Renal pelvis (tissue), 4 donors: ENCODE results near the gene CREBL2. TPM values are rescaled to one million over a fixed set of nuclear protein-coding genes. Genes with fewer than 3 reads are reported as not detected.
"Not testable (repeated sequence)": the region's sequence is repeated elsewhere in the genome, so short reads cannot be mapped to it uniquely, and the experiment has no call there.

Source experiments
- DNase-seq: peaks from one replicate; pipeline ENCODE4 v3.0.0-alpha.2; 2013
- polyA plus RNA-seq, 3 donors: library from polyadenylated mRNA; unstranded; fragments of 120-200 nt; gene quantifications; one replicate each; pipeline ENCODE4 v1.2.1, GENCODE V29; 2013; ENCODE audit not compliant: insufficient read length in 3 of 3

Gene CREBL2
- polyA plus RNA-seq, 3 donors = 29.4 to 35.4 (median 31.1) TPM

DNA sequence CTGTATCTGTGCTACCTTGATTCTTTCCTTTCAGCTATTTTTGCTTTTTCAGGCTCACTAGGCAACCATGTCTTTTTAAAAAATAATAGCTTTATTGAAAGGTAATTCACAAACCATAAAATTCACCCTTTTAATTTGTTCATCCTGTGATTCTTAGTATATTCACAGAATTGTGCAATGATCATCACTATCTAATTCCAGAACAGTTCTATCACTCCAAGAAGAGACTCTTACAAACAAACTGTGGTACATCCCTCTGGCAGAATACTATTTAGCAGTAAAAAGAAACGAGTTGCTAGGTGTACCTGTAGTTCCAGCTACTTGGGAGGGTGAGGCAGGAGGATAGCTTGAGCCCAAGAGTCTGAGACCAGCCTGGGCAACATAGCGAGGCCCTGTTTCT lies 14.8 kb downstream of the CREBL2 start:
- DNase-seq = no peak

DNA sequence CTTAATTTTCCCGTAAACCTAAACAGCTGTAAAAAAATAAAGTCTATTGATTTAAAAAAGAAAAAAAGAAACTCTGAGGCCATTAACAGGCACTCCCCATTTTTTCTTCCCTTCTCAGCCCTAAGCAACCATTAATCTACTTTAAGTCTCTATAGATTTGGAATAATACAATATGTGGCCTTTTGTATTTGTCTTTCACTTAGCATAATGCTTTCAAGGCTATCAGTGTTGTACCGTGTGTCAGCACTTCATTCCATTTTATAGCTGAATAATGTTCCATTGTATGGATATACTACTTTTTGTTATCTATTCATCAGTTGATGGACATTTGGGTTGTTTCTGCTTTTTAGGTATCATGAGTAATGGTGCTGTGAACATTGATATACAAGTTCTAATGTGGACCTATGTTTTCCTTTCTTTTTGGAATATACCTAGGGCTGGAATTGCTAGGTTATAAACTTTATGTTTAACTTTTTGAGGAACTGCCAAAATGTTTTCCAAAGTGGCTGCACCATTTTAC lies 15.7 kb downstream of the CREBL2 start:
- DNase-seq = no peak

DNA sequence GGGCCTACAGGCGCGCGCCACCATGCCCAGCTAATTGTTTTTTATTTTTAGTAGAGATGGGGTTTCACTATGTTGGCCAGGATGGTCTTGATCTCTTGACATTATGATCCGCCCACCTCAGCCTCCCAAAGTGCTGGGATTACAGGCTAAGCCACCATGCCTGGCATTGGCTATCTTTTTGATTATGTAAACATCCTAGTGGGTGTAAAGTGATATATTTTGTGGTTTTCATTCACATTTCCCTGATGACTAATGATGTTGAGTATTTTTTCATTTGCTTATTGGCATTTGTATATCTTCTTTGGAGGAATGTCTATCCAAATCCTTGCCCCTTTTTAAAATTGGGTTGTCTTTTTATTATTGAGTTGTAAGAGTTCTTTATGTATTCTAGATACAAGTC lies 16.3 kb downstream of the CREBL2 start:
- DNase-seq = no peak

DNA sequence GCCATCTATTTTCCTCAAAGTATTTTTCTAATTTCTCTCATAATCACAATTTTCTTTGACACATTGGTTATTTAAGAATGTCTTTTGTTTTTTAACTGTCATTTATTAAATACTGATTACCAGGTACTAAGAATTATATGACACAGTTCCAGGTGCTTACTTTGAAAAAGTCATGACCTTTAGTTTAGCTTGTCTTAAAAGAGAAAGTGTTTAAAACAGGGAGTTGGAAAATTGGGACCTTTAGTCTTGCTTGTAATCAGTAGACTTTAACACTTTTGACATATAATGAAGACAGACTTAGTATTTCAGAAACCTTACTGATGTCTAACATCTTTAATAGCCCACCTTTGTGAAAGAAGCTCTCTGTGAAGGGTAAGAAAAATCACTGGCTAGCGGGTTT lies 19.2 kb downstream of the CREBL2 start:
- DNase-seq = no peak

DNA sequence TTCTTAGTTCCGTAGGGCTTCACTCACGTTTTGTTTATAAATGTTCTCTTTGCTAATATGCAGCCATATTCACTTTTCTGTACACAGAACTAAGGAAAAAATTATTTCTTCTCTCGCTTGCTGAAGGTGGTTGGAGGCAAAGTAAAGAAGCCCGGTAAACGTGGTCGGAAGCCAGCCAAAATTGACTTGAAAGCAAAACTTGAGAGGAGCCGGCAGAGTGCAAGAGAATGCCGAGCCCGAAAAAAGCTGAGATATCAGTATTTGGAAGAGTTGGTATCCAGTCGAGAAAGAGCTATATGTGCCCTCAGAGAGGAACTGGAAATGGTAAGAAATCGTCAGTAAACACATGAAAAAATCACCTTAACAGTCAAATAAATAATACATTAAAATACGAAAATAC lies 24.0 kb downstream of the CREBL2 start:
- DNase-seq = no peak

DNA sequence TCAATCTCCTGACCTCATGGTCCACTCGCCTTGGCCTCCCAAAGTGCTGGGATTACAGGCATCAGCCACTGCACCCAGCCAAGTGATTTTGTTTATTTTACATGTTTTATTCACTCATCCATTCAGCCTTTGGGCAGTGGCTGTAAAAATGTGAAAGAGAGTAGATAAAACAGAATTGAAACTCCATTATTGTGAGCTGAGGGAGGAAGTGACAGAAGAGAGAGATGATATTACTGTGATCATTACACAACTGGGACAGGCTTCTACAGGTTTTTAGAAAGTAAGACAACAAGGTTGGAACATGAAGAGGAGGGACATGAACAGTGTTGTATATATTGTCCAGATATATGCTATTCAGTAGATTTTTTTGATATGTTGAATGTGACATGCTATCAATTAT lies 25.0 kb downstream of the CREBL2 start:
- no peak for DNase-seq

DNA sequence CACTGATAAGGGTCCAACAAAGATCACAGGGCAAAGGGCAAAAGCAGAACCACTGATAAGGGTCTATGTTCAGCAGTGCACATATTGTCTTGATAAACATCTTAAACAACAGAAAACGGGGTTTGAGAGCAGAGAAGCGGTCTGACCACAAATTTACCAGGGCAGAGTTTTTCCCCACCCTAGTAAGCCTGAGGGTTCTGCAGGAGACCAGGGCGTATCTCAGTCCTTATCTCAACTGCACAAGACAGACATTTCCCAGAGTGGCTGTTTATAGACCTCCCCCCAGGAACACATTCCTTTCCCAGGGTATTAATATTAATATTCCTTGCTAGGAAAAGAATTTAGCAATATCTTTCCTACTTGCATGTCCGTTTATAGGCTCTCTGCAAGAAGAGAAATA lies 28.3 kb downstream of the CREBL2 start:
- not testable (repeated sequence) for DNase-seq

DNA sequence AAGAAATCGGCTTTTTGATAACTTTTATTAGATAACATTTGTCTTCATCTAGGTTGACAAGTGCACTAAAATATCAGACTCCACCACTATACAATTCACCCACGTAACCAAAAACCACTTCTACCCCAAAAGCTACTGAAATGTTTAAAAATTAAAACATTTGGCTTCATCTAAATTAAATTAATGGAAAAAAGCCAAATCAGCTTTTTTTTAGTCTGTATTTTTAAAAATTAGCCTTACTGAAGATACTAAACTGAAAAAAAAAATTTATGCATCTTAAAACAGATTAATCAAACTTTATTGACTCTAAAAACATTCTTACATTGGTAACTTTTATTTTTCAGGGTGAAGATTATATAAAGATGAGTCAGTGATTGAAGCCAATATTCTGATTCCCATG lies 30.0 kb downstream of the CREBL2 start:
- no peak for DNase-seq

DNA sequence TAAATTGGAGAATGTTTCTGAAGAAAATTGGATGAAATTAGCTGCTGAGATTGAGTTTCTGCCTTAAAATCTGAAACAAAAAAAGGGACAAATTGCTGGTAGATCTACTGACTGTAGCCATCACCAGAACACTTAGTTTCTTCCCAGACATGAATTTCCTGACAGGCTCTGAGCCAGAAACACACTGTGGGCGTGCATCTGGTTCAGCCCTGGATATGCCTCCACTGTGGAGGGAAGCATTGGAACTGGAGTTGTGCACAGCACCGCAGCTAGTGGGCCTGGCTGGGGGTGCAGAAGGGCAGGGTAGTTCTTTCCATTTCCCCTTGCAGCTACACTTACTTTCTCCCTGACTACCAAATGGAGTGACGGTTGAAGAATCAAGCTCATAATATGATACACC lies 31.2 kb downstream of the CREBL2 start:
- DNase-seq = no peak

DNA sequence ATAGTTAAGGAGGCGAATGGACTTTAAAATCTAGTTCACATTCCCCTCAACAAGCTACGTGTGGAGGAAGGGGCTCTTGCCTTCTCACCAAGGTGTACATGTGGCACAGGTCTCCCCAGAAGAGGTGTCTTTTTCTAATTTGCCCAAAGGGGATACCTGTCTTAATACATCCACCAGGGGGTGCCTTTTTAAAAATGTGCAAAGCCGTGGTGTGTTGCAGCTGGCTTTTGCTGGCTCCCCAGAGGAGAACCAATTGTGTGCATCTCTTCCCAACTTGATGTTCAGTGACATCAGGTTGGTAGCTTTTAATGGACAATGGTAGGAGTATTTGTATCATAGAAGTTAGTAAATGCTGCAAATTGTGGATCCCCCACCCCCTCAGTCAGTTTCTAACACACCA lies 33.8 kb downstream of the CREBL2 start:
- DNase-seq = no peak

DNA sequence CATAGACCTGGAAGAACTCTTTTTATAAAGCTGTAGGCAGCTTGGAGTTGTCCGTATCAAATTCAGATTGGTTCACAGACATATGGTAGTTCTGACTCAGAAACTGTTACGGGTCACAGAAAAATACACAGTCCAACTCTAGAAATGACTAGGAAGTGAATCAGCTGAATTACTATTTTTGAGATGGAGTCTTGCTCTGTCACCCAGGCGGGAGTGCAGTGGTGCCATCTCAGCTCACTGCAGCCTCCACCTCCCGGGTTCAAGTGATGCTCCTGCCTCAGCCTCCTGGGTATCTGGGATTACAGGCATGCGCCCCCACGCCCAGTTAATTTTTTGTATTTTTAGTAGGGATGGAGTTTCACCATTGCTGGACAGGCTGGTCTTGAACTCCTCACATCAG lies 34.3 kb downstream of the CREBL2 start:
- DNase-seq = not testable (repeated sequence)

DNA sequence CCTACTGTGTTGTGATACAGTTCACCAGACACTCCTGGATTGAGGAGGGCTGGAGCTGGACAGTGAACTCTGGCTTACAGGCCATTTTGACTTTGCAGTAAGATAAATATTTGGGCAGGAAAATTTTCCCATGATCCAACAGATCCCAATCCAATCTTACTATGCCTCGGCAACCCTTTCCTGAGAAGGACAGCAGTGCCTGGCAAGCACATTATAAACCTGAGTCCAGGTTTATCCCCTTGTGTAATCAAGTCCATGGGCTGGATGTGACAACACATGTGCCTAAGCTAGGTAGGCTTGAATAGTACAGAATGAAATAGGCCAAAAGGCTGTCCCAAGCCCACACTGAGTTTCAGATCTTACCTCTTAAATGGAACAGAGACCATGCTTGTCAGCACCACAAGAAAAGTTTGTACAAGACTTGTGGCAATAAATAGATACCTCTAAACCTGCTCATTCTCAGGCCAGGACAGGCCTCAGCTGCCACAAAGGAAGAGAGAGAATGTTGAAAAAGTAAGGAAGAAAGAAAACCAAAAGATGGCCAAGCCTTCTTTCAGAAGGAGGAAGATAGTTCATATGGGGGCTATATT lies 34.9 kb downstream of the CREBL2 start:
- DNase-seq = no peak

DNA sequence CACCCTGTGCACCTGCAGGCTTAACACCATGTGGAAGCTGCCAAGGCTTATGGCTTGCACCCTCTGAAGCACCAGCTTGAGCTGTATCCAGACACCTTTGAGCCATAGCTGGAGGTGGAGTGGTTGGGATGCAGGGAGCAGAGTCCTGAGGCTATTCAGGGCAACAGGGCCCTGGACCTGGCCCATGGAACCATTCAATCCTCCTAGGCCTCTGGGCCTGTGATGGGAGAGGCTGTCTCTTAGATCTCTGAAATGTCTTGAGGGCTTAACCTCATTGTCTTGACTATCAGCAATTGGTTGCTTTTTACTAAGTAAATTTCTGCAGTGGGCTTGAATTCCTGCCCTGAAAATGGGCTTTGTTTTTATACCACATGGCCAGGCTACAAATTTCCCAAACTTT lies 36.6 kb downstream of the CREBL2 start:
- DNase-seq = no peak

DNA sequence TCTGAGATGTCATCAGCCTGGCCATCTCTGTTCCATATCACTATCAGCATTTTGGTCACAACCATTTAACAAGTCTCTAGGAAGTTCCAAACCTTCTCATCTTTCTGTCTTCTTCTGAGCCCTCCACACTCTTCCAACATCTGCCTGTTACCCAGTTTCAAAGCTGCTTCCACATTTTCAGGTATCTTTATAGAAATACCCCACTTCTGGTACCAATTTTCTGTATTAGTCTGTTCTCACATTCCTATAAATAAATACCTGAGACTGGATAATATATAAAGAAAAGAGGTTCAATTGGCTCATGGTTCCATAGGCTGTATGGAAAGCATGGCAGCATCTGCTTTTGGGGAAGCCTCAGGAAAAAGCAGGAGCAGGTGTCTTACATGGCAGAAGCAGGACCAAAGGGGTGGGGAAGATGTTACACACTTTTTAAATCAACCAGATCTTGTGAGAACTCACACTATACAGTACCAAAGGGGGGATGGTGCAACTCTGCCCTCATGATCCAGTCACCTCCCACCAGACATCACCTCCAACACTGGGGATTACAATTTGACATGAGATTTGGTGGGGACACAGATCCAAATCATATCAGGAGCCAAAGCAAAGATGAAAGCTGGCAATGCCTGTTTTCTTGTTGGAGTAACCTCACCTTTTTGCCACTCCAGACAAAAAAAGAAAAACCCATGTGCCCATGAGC lies 37.4 kb downstream of the CREBL2 start:
- no peak for DNase-seq

DNA sequence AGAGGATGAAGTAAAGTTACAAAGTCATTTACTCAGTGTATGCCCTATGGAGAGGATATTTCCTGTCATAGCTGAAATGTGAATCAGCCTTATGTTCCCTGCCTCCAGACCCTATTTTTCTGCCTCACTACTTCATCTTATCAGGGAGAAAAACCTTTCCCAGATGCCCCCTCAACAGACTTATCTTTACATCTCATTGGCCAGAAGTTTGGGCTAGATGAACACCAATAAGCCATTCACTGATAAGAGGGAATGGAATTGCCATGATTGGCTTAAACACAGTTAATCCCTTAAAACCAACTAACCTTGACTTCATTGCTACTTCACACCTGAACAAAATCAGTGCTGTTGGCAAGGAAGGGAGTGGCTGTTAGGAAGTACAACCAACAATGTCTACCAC lies 40.1 kb downstream of the CREBL2 start:
- DNase-seq = no peak

DNA sequence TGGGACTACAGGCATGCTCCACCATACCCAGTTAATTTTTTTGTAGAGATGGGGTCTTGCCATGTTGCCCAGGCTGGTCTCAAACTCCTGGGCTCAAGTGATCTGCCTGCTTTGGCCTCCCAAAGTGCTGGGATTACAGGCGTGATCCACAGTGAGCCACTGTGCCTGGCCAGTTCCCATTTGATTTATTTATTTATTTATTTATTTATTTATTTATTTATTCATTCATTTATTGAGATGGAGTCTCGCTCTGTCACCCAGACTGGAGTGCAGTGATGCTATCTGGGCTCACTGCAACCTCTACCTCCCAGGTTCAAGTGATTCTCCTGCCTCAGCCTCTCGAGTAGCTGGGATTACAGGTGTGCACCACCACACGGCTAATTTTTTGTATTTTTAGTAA lies 41.0 kb downstream of the CREBL2 start:
- not testable (repeated sequence) for DNase-seq

DNA sequence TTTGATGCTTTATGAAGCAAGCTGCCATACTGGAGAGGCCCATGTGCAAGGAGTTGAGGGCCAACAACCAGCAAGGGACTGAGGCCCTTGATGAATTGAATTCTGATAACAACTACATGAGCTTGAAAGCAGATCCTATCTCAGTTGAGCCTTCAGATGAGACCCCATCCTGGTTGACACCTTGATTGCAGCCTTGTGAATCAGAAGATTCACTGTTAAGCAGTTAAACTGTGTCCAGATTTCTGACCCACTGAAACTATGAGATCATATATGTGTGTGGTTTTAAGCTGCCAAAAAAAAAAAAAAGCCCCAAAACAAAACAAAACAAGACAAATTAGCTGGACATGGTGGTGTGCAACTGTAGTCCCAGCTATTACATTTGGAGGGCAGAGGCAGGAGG lies 42.2 kb downstream of the CREBL2 start:
- no peak for DNase-seq

DNA sequence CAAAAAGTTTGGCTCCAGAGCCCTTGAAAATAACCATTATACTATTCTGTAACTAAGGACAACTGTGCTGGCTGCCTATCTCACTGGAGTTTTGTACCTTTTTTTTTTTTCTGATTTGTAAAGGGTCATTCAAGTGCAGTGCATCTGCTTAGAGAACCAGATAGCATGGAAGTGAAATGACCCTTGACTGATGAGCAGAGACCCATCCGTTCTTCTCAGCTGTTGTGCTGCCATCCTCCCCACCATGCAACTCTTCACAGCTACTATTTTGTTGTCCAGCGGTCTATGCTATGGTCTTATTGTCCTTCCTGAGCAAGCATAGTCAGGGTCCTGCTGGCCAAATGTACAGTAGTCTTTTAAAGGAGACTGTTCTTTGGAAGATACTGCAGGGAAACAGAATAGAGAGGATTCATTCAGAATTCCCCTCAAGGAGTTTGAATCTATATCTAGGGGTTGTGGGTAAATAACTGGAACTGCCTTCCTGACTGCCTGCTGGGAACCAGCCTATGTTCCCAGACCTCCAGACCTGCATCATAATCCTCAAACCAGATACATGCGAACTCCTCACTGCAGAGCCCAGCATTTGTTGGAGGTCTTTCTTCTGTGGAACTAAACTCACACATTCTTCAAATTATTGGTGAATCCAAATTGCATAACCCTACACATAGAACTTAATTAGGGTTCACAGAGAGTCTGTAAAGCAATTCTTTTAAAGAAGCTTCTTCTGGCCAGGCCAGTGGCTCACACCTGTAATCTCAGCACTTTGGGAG lies 43.2 kb downstream of the CREBL2 start:
- DNase-seq = no peak

DNA sequence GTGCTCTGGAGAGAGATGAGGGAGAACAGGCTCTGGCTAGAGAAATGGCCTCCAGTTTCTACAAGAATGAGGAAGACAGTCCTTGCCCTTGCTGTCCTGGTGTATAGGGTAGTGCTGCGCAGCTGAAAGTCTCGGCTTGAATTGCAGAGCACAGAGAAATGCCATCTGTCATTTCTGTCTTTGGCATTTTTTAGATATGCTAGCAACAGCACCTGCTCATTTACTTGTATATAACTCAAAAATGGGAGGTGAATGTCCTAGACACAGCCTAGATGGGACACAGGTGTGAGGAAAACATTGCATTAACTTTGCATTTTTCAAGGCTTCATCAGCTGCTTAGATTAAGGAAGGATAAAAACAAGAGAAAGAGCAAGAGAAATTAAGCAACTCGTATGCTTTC lies 48.5 kb downstream of the CREBL2 start:
- DNase-seq = no peak

DNA sequence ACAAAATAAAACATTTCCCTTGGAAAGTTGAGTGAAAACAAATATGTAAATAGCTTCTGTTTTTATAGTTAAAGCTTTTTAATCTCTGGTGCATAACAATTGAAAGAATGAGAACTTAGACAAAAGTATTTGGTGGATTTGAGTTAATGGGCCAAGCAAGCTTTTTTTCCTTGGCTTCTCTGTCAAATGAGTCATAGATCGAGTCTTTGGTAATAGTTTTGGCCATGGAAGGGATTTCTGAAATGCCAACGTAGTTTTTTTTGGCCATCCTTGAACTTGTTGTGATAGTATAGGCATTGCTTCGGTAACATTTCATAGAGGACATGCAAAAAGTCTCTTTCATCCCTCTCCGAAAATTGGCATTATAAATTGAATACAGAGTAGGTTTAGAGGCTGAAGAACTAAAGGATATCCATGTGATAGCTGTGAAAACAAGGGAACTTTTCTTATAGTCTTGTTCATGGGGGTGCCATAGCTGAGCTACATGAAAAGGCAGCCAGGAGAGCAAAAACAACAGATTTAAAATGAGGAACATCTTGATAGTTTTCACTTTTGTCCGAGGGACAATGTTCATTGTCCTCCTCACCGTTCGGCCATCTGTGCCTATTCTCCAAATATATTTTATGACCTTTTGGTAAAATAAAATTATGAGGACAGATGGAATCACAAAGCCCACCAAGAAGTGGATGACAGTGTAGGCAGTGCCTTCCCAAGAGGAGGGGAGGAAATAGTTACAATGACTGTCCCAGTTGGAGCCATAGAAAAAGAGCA lies 49.6 kb downstream of the CREBL2 start:
- DNase-seq = no peak

DNA sequence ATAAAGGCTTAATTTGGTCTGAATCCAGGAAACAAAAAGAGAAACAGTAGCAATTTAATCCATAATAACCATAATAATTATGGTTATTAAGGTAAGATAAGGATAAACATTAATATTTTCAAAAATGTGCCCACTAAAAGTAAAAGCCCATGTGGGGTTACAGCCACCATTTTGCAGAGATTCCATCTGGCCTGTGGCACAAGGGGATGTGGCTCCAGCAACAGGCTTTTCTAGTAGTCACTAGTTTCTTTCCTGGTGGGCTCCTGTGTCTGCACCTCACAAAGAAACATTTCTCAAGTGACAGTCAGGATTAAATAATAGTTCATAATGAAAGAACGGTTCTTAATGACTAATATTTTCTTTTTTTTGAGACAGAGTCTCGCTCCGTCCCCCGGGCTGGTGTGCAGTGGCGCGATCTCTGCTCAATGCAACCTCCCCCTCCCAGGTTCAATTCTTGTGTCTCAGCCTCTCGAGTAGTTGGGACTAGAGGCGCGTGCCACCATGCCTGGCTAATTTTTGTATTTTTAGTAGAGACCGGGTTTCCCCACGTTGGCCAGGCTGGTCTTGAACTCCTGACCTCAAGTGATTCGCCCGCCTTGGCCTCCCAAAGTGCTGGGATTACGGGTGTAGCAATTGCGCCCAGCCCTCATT lies 52.1 kb downstream of the CREBL2 start:
- no peak for DNase-seq

DNA sequence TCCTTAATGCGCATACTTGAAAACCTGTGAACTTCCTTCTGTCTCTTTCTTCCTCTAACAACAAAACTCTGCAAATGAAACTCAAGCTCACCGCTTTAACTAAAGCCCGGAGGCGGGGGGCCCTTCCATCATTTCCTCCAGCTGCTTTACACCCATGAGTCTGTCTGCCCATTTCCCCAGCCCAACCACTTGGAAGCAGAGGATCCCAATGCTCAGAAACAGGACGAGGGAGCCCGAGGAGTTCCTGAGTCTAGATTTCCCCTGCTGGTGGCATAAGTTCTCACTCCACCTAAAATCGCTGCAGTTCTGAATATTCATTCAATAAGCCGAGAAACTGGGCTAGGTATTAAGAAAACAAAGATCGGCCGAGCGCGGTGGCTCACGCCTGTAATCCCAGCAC lies 53.5 kb downstream of the CREBL2 start:
- no peak for DNase-seq
